Neural progenitor cell (in vitro differentiated cells): Measurements from ENCODE around the gene KRTAP2-1. TPM values are rescaled to one million over a fixed set of nuclear protein-coding genes. Genes with fewer than 3 reads are reported as not detected.

Source experiments
- DNase-seq: peaks from one replicate; pipeline ENCODE4 v3.0.0-alpha.2; 2016; ENCODE audit warnings: low spot score
- H2AFZ ChIP-seq: fragments of 200-600 bp; sonication (generic); replicated peaks from 2 replicates; pipeline ENCODE4 v1.6.1; 2016; ENCODE audit warnings: antibody characterized with exemption
- H3F3A ChIP-seq: fragments of 200-600 bp; sonication (generic); 2 replicates; pipeline ENCODE4 v1.6.1; 2016; ENCODE audit warnings: antibody characterized with exemption, low read depth
- H3K27ac ChIP-seq: fragments of 200-600 bp; sonication (generic); 2 replicates; pipeline ENCODE4 v1.5.1; 2016; ENCODE audit warnings: mild to moderate bottlenecking
- H3K27me3 ChIP-seq: fragments of 200-600 bp; sonication (generic); 2 replicates; pipeline ENCODE4 v1.6.1; 2016; ENCODE audit warnings: mild to moderate bottlenecking, moderate library complexity
- H3K36me3 ChIP-seq: fragments of 200-600 bp; sonication (generic); 2 replicates; pipeline ENCODE4 v1.5.1; 2016
- H3K4me1 ChIP-seq: fragments of 200-600 bp; sonication (generic); 2 replicates; pipeline ENCODE4 v1.6.1; 2016; ENCODE audit warnings: mixed run types
- H3K4me2 ChIP-seq: fragments of 200-600 bp; sonication (generic); 2 replicates; pipeline ENCODE4 v1.6.1; 2016
- H3K4me3 ChIP-seq: fragments of 200-600 bp; sonication (generic); 2 replicates; pipeline ENCODE4 v1.5.1; 2016
- H3K79me2 ChIP-seq: fragments of 200-600 bp; sonication (generic); 2 replicates; pipeline ENCODE4 v1.6.1; 2016; ENCODE audit warnings: low read depth
- H3K9ac ChIP-seq: fragments of 200-600 bp; sonication (generic); 2 replicates; pipeline ENCODE4 v1.6.1; 2016
- H3K9me3 ChIP-seq: fragments of 200-600 bp; sonication (generic); 2 replicates; pipeline ENCODE4 v1.5.1; 2016; ENCODE audit warnings: low read depth
- H4K20me1 ChIP-seq: fragments of 200-600 bp; sonication (generic); 2 replicates; pipeline ENCODE4 v1.6.1; 2016; ENCODE audit warnings: low read depth
- H3K27ac Mint-ChIP-seq: 3 replicates; pipeline ENCODE4 v1.8.0; 2021; ENCODE audit warnings: mixed read lengths
- H3K27me3 Mint-ChIP-seq: 2 replicates; pipeline ENCODE4 v1.8.0; 2022; ENCODE audit warnings: low read depth, mild to moderate bottlenecking, inconsistent platforms, moderate library complexity, mixed read lengths; ENCODE audit not compliant: insufficient read depth
- H3K36me3 Mint-ChIP-seq: 3 replicates; pipeline ENCODE4 v1.8.0; 2021; ENCODE audit warnings: mixed read lengths
- H3K4me1 Mint-ChIP-seq: 3 replicates; pipeline ENCODE4 v1.8.0; 2021; ENCODE audit warnings: mixed read lengths
- H3K4me3 Mint-ChIP-seq: 3 replicates; pipeline ENCODE4 v1.8.0; 2021; ENCODE audit warnings: mild to moderate bottlenecking, moderate library complexity, mixed read lengths
- H3K9me3 Mint-ChIP-seq: 3 replicates; pipeline ENCODE4 v1.8.0; 2020; ENCODE audit warnings: mixed read lengths
- CTCF ChIP-seq: fragments of 200-600 bp; sonication (generic); IDR thresholded peaks from 2 replicates; pipeline ENCODE4 v1.5.1; 2017; ENCODE audit warnings: antibody characterized with exemption, mild to moderate bottlenecking
- EZH2 ChIP-seq: fragments of 200-600 bp; sonication (generic); IDR thresholded peaks from 2 replicates; pipeline ENCODE4 v1.6.1; 2017; ENCODE audit warnings: antibody characterized with exemption, mild to moderate bottlenecking, moderate library complexity
- EZH2phosphoT487 ChIP-seq: fragments of 200-600 bp; sonication (generic); IDR thresholded peaks from 2 replicates; pipeline ENCODE4 v1.6.1; 2017; ENCODE audit warnings: antibody characterized with exemption
- small RNA-seq: library from RNA; depleted of rRNA; stranded (forward); fragments of <200 nt; gene quantifications from one replicate; pipeline ENCODE3, GENCODE V24; 2015
- total RNA-seq: library from RNA; depleted of rRNA; stranded (reverse); fragments of >200 nt; gene quantifications from 2 replicates; pipeline ENCODE4 v1.2.3, GENCODE V29; 2015; ENCODE audit warnings: low replicate concordance

Gene KRTAP2-1
- total RNA-seq, 1 donor from 2014 or later: not detected

GRCh38 chr17:40997361-40997760, 49.8 kb downstream of the KRTAP2-1 start:
- H3K27ac Mint-ChIP-seq: peak overlapping the region; percentile 9
- no peak for DNase-seq
- Histone ChIP-seq H3K9ac (no peak overlapping the region), H3K27ac (no peak overlapping the region), H3K4me1 (no peaks in the 10 kb centered on the region), H3K36me3 (no peaks in the 10 kb centered on the region), H2AFZ (peak overlapping the region; percentile 1), H3K27me3 (no peaks in the 10 kb centered on the region), H3K79me2 (no peaks in the 10 kb centered on the region), H4K20me1 (no peaks in the 10 kb centered on the region), H3F3A (no peaks in the 10 kb centered on the region), H3K4me3 (no peak overlapping the region), H3K9me3 (no peaks in the 10 kb centered on the region), H3K4me2 (no peak overlapping the region)
- no peaks in the 10 kb centered on the region for H3K36me3 Mint-ChIP-seq
- no peaks in the 10 kb centered on the region for H3K27me3 Mint-ChIP-seq
- no peaks in the 10 kb centered on the region for H3K4me1 Mint-ChIP-seq
- no peak overlapping the region for H3K4me3 Mint-ChIP-seq
- H3K9me3 Mint-ChIP-seq: no peaks in the 10 kb centered on the region
- TF ChIP-seq EZH2: no peak
- no peak for TF ChIP-seq EZH2phosphoT487
- TF ChIP-seq CTCF: no peak

GRCh38 chr17:40996829-40997228, 50.3 kb downstream of the KRTAP2-1 start:
- H4K20me1 ChIP-seq: no peaks in the 10 kb centered on the region
- no peaks in the 10 kb centered on the region for H3K36me3 Mint-ChIP-seq
- H3K79me2 ChIP-seq: no peaks in the 10 kb centered on the region
- no peaks in the 10 kb centered on the region for H3K27me3 Mint-ChIP-seq
- TF ChIP-seq EZH2 (no peak), EZH2phosphoT487 (no peak), CTCF (no peak)
- H3K4me1 ChIP-seq: no peaks in the 10 kb centered on the region
- H2AFZ ChIP-seq: no peak overlapping the region
- no peaks in the 10 kb centered on the region for H3K4me1 Mint-ChIP-seq
- no peak overlapping the region for H3K27ac ChIP-seq
- H3K27me3 ChIP-seq: no peaks in the 10 kb centered on the region
- no peak overlapping the region for H3K9ac ChIP-seq
- no peak for DNase-seq
- H3K36me3 ChIP-seq: no peaks in the 10 kb centered on the region
- no peak overlapping the region for H3K4me3 ChIP-seq
- no peaks in the 10 kb centered on the region for H3K9me3 Mint-ChIP-seq
- H3K27ac Mint-ChIP-seq: no peak overlapping the region
- H3F3A ChIP-seq: no peaks in the 10 kb centered on the region
- no peak overlapping the region for H3K4me2 ChIP-seq
- H3K9me3 ChIP-seq: no peaks in the 10 kb centered on the region
- H3K4me3 Mint-ChIP-seq: no peak overlapping the region

Small RNAs within 50 kb of the gene (small RNA-seq; reads per million reads assigned to genes)
- not detected for gene KRTAP3-4P

Other genes with a start within 250 kb of the KRTAP2-1 start
- not detected in 2 replicates for gene KRT28, start 247.4 kb downstream of the KRTAP2-1 start, total RNA-seq
- gene KRT10, start 224.7 kb downstream of the KRTAP2-1 start, total RNA-seq: 7.5 and 19.3 TPM in 2 replicates
- not detected in 2 replicates for gene KRT12, start 180.1 kb downstream of the KRTAP2-1 start, total RNA-seq
- gene KRT20, start 162.1 kb downstream of the KRTAP2-1 start, total RNA-seq: not detected in 2 replicates
- gene KRT23, start 109.7 kb downstream of the KRTAP2-1 start, total RNA-seq: 0.60 TPM in 1 of 2 replicates, not detected in the other
- not detected in 2 replicates for gene KRT39, start 80.4 kb downstream of the KRTAP2-1 start, total RNA-seq
- gene KRT40, start 63.0 kb downstream of the KRTAP2-1 start, total RNA-seq: not detected in 2 replicates
- gene KRTAP3-3, start 53.2 kb downstream of the KRTAP2-1 start, total RNA-seq: not detected in 2 replicates
- gene KRTAP3-2, start 47.4 kb downstream of the KRTAP2-1 start, total RNA-seq: not detected in 2 replicates
- gene KRTAP3-1, start 38.2 kb downstream of the KRTAP2-1 start, total RNA-seq: not detected in 2 replicates
- not detected in 2 replicates for gene KRTAP1-5, start 20.1 kb downstream of the KRTAP2-1 start, total RNA-seq
- not detected in 2 replicates for gene KRTAP1-4, start 17.1 kb downstream of the KRTAP2-1 start, total RNA-seq
- not detected in 2 replicates for gene KRTAP1-3, start 12.4 kb downstream of the KRTAP2-1 start, total RNA-seq
- gene KRTAP1-1, start 5.9 kb downstream of the KRTAP2-1 start, total RNA-seq: not detected in 2 replicates
- not detected in 2 replicates for gene KRTAP2-2, start 7.9 kb upstream of the KRTAP2-1 start, total RNA-seq
- not detected in 2 replicates for gene KRTAP2-3, start 12.8 kb upstream of the KRTAP2-1 start, total RNA-seq
- gene KRTAP2-4, start 18.6 kb upstream of the KRTAP2-1 start, total RNA-seq: not detected in 2 replicates
- not detected in 2 replicates for gene KRTAP4-7, start 36.8 kb upstream of the KRTAP2-1 start, total RNA-seq
- not detected in 2 replicates for gene KRTAP4-8, start 50.8 kb upstream of the KRTAP2-1 start, total RNA-seq
- not detected in 2 replicates for gene KRTAP4-16, start 54.9 kb upstream of the KRTAP2-1 start, total RNA-seq
- not detected in 2 replicates for gene KRTAP4-9, start 58.1 kb upstream of the KRTAP2-1 start, total RNA-seq
- not detected in 2 replicates for gene KRTAP4-11, start 71.1 kb upstream of the KRTAP2-1 start, total RNA-seq
- not detected in 2 replicates for gene KRTAP4-12, start 76.9 kb upstream of the KRTAP2-1 start, total RNA-seq
- gene KRTAP4-6, start 93.2 kb upstream of the KRTAP2-1 start, total RNA-seq: not detected in 2 replicates
- gene KRTAP4-5, start 102.5 kb upstream of the KRTAP2-1 start, total RNA-seq: not detected in 2 replicates
- gene KRTAP4-4, start 113.4 kb upstream of the KRTAP2-1 start, total RNA-seq: not detected in 2 replicates
- not detected in 2 replicates for gene KRTAP4-3, start 120.9 kb upstream of the KRTAP2-1 start, total RNA-seq
- not detected in 2 replicates for gene KRTAP4-2, start 130.9 kb upstream of the KRTAP2-1 start, total RNA-seq
- 0.12 TPM in 1 of 2 replicates, not detected in the other for gene KRTAP4-1, start 137.6 kb upstream of the KRTAP2-1 start, total RNA-seq
- gene KRTAP9-1, start 142.6 kb upstream of the KRTAP2-1 start, total RNA-seq: not detected in 2 replicates
- not detected in 2 replicates for gene KRTAP9-2, start 179.3 kb upstream of the KRTAP2-1 start, total RNA-seq
- gene KRTAP9-3, start 185.1 kb upstream of the KRTAP2-1 start, total RNA-seq: not detected in 2 replicates
- gene KRTAP9-8, start 190.7 kb upstream of the KRTAP2-1 start, total RNA-seq: not detected in 2 replicates
- gene KRTAP9-4, start 202.4 kb upstream of the KRTAP2-1 start, total RNA-seq: not detected in 2 replicates
- not detected in 2 replicates for gene KRTAP9-9, start 208.1 kb upstream of the KRTAP2-1 start, total RNA-seq
- gene KRTAP9-6, start 218.1 kb upstream of the KRTAP2-1 start, total RNA-seq: not detected in 2 replicates
- not detected in 2 replicates for gene KRTAP9-7, start 228.4 kb upstream of the KRTAP2-1 start, total RNA-seq